ENCODE results near the gene ZNF536.
"Not testable (repeated sequence)": the region's sequence is repeated elsewhere in the genome, so short reads cannot be mapped to it uniquely, and the experiment has no call there.

The ZNF536 gene

DNA sequence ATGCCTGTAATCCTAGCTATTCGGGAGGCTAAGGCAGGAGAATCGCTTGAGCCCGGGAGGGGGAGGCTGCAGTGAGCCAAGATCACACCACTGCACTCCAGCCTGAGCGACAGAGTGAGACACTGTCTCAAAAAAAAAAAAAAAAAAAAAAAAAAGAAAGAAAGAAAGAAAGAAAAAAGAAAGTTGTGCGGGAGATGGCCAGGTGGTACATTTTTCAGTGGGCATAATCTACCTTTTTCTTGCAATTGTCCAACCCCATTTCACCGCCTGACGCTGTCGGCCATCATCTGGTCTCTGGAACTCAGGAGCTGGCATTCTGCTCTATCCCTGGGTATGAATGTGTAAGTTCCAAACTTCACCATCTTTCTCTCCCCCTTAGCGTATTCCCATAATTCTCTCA lies 73.9 kb downstream of the ZNF536 start:
- not testable (repeated sequence) for DNase-seq (ENCODE audit: low read depth in 2 of 2)

DNA sequence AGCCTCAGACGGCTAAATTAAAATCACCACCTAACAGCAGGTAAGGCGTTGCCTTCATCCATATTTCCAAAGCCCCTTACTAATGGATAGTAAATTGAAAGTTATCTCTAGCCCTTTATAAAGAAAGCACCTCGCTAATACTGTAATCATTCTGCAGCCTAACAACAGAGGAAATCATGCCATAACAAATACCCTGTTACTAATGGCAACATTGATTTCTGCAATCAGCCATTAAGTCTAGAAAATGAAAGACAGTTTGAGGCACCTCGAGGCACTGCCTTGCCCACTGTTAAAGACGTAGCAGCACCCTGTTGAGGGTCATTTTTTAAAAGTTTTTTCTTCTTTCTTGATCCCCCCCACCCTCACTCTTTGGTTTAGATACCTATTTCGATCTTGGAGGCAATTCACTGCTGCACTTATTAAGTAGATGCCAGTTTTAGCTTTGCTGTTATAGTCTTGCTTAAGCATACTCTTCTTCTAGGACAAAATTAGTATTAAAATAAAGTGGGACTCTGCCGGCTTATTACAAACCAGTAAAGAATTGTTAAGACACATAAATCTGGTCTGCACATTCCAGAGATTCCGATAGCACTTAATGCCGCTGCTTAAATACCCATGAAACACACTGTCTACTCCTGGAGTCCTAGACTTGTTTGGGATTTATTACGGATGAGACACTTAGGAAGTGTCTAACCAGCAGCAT lies 74.8 kb downstream of the ZNF536 start:
- DNase-seq (ENCODE audit: low read depth in 2 of 2): no peak

DNA sequence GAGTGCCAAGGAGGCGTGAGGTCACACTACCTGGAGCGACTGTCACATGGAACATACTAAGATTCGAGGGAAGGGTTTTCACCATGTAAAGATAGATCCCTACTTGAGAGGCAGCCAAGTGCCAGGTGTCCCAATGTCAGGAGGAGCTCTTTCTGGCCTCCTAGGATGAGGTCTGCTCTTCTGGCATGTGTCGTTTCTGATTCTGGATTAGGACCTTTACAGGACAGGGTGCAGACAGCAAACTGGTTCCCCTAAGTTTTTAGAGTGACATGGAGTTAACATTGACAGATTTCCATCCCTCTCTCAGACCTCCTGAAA lies 75.3 kb downstream of the ZNF536 start:
- no peak for DNase-seq (ENCODE audit: low read depth in 2 of 2)

DNA sequence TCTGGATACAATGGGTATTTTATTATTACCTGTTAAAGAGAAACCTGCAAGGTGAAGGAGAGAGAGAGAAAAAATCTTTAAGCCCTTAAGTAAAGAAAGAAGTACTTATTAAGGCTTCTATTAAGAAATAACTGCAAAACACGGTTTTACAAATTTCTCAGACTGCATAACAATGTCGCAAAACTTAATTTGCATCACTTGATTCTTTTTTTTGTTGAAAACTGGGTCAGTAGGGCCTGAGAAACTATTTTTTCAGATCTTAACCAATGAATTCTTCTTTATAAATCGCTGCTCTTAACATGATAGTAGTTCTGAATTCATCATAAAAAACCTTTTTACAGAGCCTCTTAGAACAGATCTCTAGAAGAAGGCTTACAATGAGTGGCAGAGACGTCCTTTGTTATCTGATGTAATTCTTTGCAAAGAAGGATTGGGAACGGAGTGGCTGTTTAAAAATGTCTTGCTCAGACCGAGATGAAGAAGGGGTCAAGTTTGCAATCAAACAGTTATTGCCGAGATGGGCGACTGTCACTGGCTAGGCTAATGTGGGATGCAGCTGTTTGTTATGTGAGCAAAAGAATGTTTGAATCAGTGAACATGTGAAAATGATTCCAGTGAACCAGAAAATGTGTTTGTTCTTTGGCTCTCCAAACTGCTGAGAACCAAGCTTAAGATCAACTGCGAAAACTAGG lies 76.3 kb downstream of the ZNF536 start:
- DNase-seq (ENCODE audit: low read depth in 2 of 2): no peak

DNA sequence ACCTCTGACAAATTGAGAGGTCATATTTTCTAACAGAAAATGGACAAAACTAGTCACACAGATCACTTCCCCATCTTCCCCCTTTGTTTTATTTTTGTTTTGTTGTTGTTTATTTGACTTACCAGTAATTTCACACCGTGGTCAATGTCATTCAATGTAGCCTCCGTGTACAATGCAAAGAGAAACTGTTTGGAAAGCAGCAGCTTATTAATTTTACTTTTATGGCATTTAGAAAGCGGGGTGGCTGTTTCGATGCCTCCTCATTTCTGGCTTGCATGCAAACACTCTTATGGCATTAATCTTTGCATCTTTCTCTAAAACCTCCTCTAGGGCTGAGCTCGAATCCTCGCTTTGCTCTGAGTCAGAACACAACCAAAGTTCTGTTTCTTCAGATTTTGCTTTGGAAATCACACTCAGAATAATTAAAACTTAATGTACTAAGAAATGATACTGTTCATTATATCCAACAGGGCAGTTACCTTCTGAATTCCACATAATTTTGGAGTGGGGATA lies 77.0 kb downstream of the ZNF536 start:
- no peak for DNase-seq (ENCODE audit: low read depth in 2 of 2)

DNA sequence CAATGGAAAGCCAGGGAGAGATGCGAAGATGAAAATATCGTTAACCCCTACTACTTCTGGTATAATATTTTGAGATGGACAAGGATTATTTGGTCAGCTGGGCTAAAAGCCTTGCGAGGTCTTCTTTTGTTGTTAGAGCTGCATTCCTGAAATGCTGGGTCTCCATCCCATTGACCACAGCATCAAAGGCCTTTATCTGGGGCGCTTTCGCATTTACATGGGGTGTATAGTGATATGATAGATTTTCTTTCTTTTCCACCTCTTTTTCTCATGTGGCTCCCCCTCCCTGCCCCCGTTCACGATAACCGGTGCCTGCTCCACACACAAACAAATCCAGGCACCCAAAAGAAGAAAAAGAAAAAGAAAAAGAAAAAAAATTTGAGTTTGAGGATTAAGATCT lies 77.5 kb downstream of the ZNF536 start:
- no peak for DNase-seq (ENCODE audit: low read depth in 2 of 2)

DNA sequence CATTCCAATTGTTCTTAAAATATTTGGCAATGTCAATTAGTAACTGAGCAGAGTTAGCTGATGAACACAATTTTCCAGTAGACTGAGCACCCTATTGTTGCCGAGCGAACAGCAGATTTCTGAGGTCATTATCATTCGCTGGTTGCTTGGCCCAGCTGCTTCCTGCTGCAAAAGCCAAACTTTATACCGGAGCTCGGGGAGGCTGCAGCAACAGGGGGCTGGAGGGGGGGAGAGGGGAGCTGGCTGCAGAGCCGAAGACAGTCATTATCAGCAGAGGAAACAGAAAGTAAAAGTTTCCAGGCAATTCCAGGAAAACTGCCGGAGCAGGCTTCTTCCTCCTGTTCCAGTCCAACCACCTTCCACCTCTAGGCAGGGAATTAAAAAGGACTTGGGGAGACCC lies 77.9 kb downstream of the ZNF536 start:
- DNase-seq (ENCODE audit: low read depth in 2 of 2): no peak

DNA sequence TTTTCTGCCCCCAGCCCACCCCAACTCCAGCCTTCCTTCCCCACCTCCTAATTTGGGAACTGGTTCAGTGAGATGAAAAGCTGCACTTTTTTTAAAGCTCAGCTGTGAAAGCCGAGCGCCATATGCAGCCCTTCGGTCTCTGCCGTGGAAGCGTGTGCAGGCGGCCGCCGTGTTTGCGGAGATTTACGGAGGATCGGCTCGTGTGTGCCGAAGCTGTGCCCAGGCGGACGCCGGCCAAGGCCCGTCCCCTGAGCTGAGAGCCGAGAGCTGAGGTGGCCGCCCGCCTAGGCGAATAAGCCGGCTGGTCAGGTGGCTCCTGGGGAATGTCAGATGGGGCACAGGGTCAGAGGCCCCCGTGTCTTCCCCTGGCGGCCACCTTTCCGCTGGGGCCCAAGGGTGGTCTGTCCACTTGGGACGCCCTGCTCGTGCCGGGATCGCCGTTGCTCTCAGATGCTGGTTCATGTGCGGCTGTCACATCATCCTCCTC lies 78.7 kb downstream of the ZNF536 start:
- no peak for DNase-seq (ENCODE audit: low read depth in 2 of 2)

DNA sequence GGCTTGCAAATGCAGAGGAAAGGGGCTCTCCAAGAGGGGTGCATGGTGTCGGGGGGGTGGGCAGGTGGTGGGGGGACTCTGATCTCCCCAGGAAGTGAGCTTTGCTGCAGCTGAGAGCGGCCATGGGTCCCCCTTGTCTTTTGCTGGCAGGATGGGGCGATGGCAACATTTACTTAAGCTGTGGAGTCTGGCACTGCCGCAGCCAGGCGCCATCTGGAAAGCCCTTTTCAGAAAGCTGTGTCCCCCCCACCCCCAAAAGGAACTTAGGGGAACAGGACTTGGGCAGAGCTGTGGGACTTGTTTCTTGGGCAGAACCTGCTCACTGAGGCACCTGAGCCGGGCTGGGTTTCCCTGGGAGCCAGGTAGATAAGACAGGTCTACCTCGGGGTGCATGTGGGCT lies 80.7 kb downstream of the ZNF536 start:
- DNase-seq (ENCODE audit: low read depth in 2 of 2): no peak

DNA sequence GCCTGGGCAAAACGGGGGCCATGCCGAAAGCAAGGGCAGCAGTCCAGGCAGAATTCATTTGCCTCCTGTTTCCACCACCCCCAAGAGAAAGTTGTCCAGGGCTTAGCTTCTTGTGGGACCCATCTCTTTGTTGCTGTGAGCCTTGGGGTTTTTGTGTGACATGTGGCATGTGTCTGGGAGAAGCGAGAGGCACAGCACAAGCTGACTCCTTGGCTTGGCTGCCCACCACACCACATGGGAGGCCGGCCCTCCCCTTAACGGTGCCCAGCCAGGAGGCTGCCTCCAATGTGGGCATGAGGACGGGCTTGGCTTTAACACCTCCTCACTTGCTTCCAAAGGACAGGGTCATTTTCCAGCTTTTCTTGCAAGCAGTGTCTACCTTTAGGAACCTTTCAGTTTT lies 81.6 kb downstream of the ZNF536 start:
- no peak for DNase-seq (ENCODE audit: low read depth in 2 of 2)

DNA sequence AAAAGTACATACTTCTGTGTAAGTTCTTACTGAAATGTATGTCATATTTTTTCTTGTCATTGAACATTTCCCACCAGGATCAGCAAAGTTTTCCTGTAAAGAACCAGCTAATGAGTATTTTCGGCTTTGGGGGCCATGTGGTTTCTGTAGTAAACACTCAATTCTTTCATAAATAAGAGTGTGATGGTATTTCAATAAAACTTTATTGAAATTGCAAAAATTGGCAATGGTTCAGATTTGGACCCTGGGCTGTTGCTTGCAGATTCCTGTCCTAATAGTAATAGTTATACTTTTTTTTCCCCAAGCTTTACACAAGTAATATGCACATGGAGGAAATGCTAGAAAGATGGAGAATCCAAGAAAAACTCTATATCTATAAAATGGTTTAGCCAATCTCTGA lies 83.7 kb downstream of the ZNF536 start:
- DNase-seq (ENCODE audit: low read depth in 2 of 2): no peak

DNA sequence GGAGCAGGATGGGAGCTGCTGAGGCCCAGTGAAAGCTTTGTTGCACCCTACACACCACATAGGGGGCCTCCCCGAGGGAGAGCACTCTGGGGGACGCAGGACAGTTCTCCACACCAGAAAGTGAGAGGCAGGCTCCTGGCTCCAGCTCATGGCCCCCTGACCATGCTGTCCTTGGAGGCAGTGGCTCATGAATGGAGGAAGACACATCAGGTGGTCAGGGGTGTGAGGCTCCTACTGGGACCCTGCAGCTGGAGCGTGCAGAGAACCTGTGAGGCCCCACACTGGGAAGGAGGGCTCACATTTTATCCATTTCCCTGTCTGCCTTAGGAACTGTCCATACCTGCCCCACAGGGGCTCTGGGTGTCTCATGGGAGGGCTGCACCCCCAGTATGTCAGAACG lies 85.3 kb downstream of the ZNF536 start:
- DNase-seq (ENCODE audit: low read depth in 2 of 2): no peak

DNA sequence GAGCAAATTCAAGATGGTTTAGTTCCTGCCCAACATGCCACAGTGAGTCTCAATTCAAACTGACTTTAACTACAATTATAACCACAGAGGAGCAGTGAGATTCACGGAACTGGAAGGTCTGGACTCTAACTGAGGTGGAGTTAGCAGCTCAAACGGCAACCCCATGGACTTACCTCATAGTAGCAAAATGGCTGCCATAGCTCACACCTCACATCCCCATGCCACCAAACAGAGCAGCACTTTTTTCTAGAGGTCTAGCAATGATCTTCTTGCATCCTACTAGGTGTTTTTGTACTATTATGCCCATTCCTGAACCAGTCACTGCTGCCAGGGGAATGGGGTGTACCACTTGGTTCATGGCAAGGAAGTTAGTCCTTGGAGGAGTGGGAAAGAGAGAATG lies 87.7 kb downstream of the ZNF536 start:
- DNase-seq (ENCODE audit: low read depth in 2 of 2): no peak

DNA sequence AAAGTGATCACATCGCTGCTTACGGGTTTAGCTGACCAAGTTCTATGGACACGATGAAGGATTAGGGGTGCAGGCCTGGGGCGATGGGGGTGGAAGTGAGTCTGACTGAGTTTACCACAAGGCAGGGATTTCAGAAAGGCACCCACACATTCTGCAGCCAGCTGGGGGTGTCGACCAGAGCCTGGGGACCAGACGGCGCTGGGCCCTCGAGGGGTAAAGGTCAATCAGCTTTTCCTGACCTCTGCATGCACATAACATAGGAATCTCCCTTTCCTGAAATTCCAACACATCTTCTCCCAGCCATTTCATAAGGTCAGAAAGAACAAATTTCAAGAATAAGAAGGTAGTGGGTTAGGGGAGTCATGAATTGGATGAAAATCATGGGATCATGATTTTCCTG lies 92.0 kb downstream of the ZNF536 start:
- no peak for DNase-seq (ENCODE audit: low read depth in 2 of 2)

DNA sequence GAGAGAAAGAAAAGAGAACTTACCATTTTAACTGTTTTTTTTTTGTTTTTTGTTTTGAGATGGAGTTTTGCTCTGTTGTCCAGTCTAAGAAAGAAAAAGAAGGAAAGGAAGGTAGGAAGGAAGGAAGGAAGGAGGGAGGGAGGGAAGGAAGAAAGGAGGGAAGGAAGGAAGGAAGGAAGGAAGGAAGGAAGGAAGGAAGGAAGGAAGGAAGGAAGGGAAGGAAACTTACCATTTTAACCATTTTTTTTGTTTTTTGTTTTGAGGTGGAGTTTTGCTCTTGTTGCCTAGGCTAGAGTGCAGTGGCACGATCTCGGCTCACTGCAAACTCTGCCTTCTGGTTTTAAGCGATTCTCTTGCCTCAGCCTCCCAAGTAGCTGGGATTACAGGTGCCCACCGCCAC lies 94.4 kb downstream of the ZNF536 start:
- DNase-seq (ENCODE audit: low read depth in 2 of 2): not testable (repeated sequence)

DNA sequence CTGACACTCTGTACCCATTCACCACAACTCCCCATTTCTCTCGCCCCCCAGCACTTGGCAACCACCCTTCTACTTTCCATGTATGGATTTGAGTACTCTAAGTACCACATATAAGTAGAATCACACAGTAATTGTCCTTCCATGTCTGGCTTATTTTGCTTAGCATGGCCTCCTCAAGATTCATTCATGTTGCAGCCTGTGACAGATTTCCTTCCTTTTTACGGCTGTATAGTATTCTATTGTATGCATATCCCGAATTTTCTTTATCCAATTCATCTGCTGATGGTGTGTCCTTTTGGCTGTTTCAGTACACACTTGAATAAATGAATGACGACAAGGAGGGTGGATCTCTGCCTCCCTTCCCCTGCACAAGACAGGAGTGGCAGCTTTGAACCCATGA lies 95.1 kb downstream of the ZNF536 start:
- DNase-seq (ENCODE audit: low read depth in 2 of 2): no peak

DNA sequence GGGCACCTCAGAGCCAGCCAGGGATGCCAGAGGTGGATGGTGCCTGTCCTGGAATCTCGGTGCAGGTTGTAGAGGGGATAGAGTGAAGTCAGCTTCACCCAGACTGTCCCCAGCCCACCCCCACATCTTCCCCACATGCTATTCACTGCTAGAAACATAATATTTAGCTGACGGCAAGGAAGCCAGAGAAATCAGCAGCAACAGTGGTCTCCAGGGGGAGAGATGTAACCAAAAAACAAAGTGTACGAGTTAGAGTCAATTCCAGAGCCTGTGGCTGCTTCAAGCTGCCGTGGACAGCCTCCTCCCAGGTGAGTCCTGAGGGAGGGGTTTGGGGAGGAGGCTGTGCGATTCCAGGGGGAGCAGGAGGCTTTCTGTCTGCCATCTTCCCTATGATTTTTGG lies 97.6 kb downstream of the ZNF536 start:
- DNase-seq (ENCODE audit: low read depth in 2 of 2): no peak

DNA sequence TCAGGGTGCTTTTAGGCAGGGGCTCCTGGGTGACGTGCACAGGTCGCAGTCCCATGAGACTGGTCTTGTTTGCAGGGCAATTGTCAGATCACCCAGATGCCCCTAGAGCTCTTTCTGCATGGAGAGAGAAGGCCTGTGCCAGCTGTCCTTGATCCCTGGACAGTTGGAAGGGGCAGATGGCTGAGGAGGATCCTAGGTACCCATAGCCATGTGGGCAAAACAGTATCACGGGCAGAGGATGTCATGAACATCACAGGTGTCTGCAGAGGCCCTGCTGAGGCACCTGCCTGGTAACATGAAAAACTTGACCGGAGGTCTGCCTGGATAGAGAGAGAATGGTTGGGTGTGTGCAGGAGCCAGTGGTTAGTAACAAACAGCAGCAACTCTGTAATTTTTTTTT lies 99.3 kb downstream of the ZNF536 start:
- no peak for DNase-seq (ENCODE audit: low read depth in 2 of 2)

DNA sequence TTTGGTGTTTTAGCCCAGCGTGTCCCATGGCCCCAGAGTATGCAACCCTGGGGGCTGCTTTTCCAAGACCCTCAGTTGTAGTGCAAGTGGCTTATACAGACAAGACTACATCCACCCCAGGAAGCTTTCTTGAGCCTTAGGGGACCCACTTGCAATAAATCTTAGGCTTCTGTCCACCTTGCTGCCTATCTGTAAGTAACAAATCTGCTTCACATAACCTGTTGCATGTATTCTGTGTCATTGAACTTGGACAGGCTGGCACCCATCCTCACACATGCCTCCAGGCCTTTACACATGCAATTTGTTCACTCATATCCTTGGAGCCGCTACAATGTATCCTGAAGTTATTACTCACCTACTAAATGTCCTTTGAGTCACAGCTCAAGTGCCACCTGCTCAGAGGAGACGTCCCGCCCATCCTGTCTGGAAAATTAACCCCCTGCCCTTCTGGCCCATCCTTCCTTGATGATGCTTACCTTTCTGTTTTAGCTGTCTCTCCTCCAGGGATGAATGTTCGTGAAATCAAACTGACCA lies 101.2 kb downstream of the ZNF536 start:
- DNase-seq (ENCODE audit: low read depth in 2 of 2): no peak

DNA sequence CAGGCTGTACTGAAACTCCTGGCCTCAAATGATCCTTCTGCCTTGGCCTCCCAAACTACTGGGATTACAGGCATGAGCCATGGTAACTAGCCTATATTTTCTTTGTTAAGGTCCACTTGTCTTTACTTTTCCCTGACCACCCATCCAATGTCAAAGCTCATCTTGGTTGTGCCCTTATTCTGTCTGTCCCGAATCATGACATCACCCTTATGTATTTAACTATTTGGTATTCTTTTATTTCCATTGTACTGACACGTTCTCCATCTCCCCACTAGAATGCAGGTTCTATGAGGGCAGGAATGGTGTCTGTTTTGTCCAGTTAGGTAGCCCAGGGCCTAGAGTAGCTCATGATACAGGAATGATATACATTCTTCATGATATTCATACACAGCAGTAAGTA lies 104.8 kb downstream of the ZNF536 start:
- DNase-seq (ENCODE audit: low read depth in 2 of 2): no peak

DNA sequence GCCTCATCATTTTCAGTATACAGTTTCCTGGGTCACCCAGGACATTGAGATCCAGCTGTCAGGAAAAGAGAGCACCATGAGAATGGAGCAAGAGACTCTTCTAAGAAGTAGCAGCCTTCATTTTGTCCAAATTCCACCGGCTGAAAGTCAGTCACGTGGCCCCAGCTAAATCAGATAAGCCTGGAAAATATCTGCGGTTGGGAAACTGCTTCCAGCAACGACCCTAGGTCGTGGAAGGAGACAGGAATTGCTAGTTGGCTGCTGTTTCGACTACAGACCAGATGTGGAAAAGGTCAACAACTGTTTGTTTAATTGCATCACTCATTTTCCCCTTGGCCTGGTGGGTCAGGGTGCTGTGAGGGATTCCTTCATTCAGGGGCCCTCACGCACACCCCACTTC lies 107.0 kb downstream of the ZNF536 start:
- DNase-seq (ENCODE audit: low read depth in 2 of 2): no peak

DNA sequence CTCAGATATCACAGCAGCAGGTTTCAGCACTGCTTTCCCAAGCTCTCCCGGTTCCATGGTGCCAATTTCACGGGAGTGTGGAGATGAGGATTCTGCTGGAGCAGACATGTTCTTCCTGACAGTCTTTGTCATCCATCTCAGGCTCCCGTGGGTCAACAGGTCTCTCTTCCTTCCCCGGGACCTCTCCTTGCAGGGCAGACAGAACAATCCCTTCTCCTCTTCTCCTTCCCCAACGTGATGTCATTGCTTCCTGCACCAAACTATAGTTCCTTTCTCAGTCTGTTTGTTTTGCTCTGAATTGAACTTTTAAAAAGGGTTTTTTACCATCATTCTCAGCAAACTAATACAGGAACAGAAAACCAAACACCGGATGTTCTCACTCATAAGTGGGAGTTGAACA lies 107.9 kb downstream of the ZNF536 start:
- DNase-seq (ENCODE audit: low read depth in 2 of 2): no peak

DNA sequence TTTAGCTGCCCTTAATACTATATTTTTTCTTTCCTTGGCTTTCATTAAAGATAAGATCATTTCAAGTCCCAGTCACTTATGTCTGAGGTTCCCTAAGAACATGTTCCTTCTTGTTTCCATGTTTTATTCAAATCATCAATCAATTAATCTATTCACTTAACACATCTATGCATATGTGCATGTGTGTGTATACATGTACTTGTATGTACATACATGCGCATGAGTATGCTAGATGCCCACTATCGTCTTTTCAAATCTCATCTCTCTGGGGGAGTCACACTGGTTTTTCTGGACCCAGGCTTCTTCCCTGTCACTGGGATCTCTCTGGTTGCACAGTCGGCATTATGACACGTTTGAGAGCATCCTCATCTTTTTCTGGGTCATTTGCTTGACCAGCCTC lies 108.9 kb downstream of the ZNF536 start:
- DNase-seq (ENCODE audit: low read depth in 2 of 2): no peak
